ENCODE data around the gene OSBP2.

DNA sequence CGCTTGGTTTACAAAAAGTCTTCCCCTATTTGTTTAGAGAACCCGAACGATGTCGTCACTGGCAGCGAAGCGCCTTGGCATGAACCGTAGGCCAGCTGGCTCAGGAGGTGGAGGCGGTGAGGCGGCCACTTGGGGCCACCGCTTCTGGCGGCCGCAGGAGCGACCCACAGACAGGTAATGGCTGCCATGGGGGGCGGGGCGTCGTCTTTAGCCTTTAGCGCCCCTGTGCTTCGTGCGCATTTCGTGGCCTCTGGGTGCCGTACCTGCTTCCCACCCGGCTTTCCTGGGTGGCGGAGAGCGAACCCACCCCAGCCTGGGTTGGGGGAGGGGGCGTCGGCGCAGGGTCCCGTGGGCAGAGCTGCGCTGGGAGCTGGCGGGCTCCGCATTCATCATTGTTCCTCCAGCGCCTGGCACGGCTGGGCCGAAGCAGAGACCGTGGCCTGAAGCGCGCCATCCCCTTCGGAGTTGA, 469 bp upstream of the OSBP2 start:
- no peak for TF ChIP-seq CTCF (IDR thresholded peaks at IDR 0.05; ENCODE audit: low read depth, low read length)
- TF ChIP-seq EZH2phosphoT487 (IDR thresholded peaks at IDR 0.05; ENCODE audit: low read depth) = no peak

Measured in OCI-LY3 (cell line).